HCT116 (cell line): ENCODE measurements around the gene DHRS7B. TPM values are rescaled to one million over a fixed set of nuclear protein-coding genes. Genes with fewer than 3 reads are reported as not detected.

ENCODE experiments used
- ATAC-seq: fragments of 200-7000 bp; cut with Tn5 transposase; 2 replicates; pipeline ENCODE4 v1.9.1; 2020; ENCODE audit warnings: mild to moderate bottlenecking, moderate library complexity
- BruUV-seq: library from RNA; stranded (reverse); fragments of 400-500 nt; replicated peaks from 2 replicates; lab custom pipeline; 2021; lab: Mats Ljungman, UMichigan
- CTCF ChIA-PET: fragments of 300-600 bp; sonication (Branson Sonifier 250); formaldehyde crosslinking; loops from one replicate; lab custom pipeline; 2021; ENCODE audit warnings: antibody characterized with exemption; lab: Charles Lee
- POLR2A ChIA-PET: fragments of 300-600, 350-600 bp; sonication (Branson Sonifier 250); formaldehyde crosslinking; loops from one replicate; lab custom pipeline; 2021; ENCODE audit warnings: antibody characterized with exemption; lab: Charles Lee
- RAD21 ChIA-PET, 2 experiments: fragments of 300-600 bp; sonication (Branson Sonifier 250); formaldehyde crosslinking; loops; one replicate each; lab custom pipeline; 2023; ENCODE audit warnings: low total read pairs in 2 of 2; ENCODE audit not compliant: uncharacterized antibody in 2 of 2, unreplicated experiment in 2 of 2, low non-redundant PET in 1 of 2; lab: Charles Lee
- DNase-seq: peaks from one replicate; pipeline ENCODE4 v3.0.0-alpha.2; 2010; ENCODE audit warnings: low read depth, low spot score
- H2AFZ ChIP-seq: fragments of 200-600 bp; shearing (Covaris generic), sonication (generic); 2 replicates; pipeline ENCODE4 v1.6.1; 2017; ENCODE audit warnings: low read depth, mixed run types, mixed read lengths, antibody characterized with exemption, low read length; ENCODE audit not compliant: poor library complexity, severe bottlenecking
- H3K27ac ChIP-seq: 2 replicates; pipeline ENCODE4 v1.5.1; 2012; ENCODE audit warnings: low read depth, low read length
- H3K27me3 ChIP-seq: fragments of 200-600 bp; sonication (generic); 2 replicates; pipeline ENCODE4 v1.6.1; 2016; ENCODE audit warnings: mixed run types, low read length, mixed read lengths; ENCODE audit not compliant: insufficient read depth
- H3K36me3 ChIP-seq, 2 experiments: fragments of 200-500 bp in 1 of 2; fragments of 200-600 bp in 1 of 2; sonication (Bioruptor generic) in 1 of 2; sonication (generic) in 1 of 2; 2 replicates each; pipeline versions ENCODE4 v1.5.1 to v1.6.1; 2014 to 2016; ENCODE audit warnings: low read length in 2 of 2, inconsistent platforms in 1 of 2, mixed read lengths in 1 of 2, mixed run types in 1 of 2; ENCODE audit not compliant: insufficient read depth in 2 of 2, control insufficient read depth in 1 of 2
- H3K4me1 ChIP-seq, 2 experiments: fragments of 200-600 bp in 1 of 2; sonication (generic) in 1 of 2; 2 replicates each; pipeline versions ENCODE4 v1.5.1 to v1.6.1; 2012 to 2017; ENCODE audit warnings: low read length in 2 of 2, inconsistent platforms in 1 of 2, mild to moderate bottlenecking in 1 of 2, mixed read lengths in 1 of 2, mixed run types in 1 of 2, moderate library complexity in 1 of 2; ENCODE audit not compliant: insufficient read depth in 2 of 2, control insufficient read depth in 1 of 2
- H3K4me2 ChIP-seq: fragments of 200-600 bp; sonication (generic); 2 replicates; pipeline ENCODE4 v1.6.1; 2017; ENCODE audit warnings: mixed run types, low read length, mixed read lengths
- H3K4me3 ChIP-seq, 2 experiments: fragments of 200-600 bp in 1 of 2; sonication (generic) in 1 of 2; replicated peaks in 1 of 2; 2 replicates each; pipeline ENCODE4 v1.5.1; 2011 to 2016; ENCODE audit warnings: low read length in 2 of 2, control low read depth in 1 of 2, low read depth in 1 of 2, mild to moderate bottlenecking in 1 of 2, mixed read lengths in 1 of 2, mixed run types in 1 of 2
- H3K79me2 ChIP-seq: fragments of 200-600 bp; sonication (generic); 2 replicates; pipeline ENCODE4 v1.6.1; 2017; ENCODE audit warnings: mild to moderate bottlenecking, mixed run types, low read length, moderate library complexity, mixed read lengths; ENCODE audit not compliant: insufficient read depth
- H3K9ac ChIP-seq: fragments of 200-600 bp; sonication (generic); 2 replicates; pipeline ENCODE4 v1.6.1; 2016; ENCODE audit warnings: low read length, mixed read lengths
- H3K9me2 ChIP-seq: fragments of 200-600 bp; sonication (generic), shearing (Covaris generic); 2 replicates; pipeline ENCODE4 v1.6.1; 2017; ENCODE audit warnings: mixed run types, mild to moderate bottlenecking, moderate library complexity; ENCODE audit not compliant: insufficient read depth
- H3K9me3 ChIP-seq, 2 experiments: fragments of 200-500 bp in 1 of 2; fragments of 200-600 bp in 1 of 2; sonication (Bioruptor generic) in 1 of 2; sonication (generic) in 1 of 2; 2 replicates each; pipeline ENCODE4 v1.6.1; 2014 to 2017; ENCODE audit warnings: low read length in 2 of 2, mixed read lengths in 2 of 2, inconsistent platforms in 1 of 2, low read depth in 1 of 2, mild to moderate bottlenecking in 1 of 2, mixed run types in 1 of 2, moderate library complexity in 1 of 2; ENCODE audit not compliant: control insufficient read depth in 1 of 2, insufficient read depth in 1 of 2
- H4K20me1 ChIP-seq: fragments of 200-600 bp; sonication (generic), shearing (Covaris generic); 2 replicates; pipeline ENCODE4 v1.6.1; 2017; ENCODE audit warnings: mixed run types, mild to moderate bottlenecking, moderate library complexity; ENCODE audit not compliant: insufficient read depth
- CEBPB ChIP-seq: IDR thresholded peaks from 2 replicates; pipeline ENCODE4 v1.6.1; 2012; ENCODE audit warnings: low read depth
- EGR1 ChIP-seq: IDR thresholded peaks from 2 replicates; pipeline ENCODE4 v1.6.1; 2012; ENCODE audit warnings: low read depth
- ELF1 ChIP-seq: IDR thresholded peaks from 2 replicates; pipeline ENCODE4 v1.6.1; 2012; ENCODE audit warnings: low read depth, borderline replicate concordance
- EZH2 ChIP-seq: fragments of 200-600 bp; sonication (generic); IDR thresholded peaks from 2 replicates; pipeline ENCODE4 v1.6.1; 2017; ENCODE audit warnings: antibody characterized with exemption, mixed run types
- EZH2phosphoT487 ChIP-seq: fragments of 200-600 bp; IDR thresholded peaks from 2 replicates; pipeline ENCODE4 v1.6.1; 2018; ENCODE audit warnings: antibody characterized with exemption, borderline replicate concordance
- JUND ChIP-seq: IDR thresholded peaks from 2 replicates; pipeline ENCODE4 v1.6.1; 2012
- POLR2A ChIP-seq: IDR thresholded peaks from 2 replicates; pipeline ENCODE4 v1.7.0; 2011; ENCODE audit warnings: borderline replicate concordance; ENCODE audit not compliant: insufficient read depth, insufficient read length; ENCODE audit errors: extremely low read depth
- REST ChIP-seq: IDR thresholded peaks from 2 replicates; pipeline ENCODE4 v1.6.1; 2012; ENCODE audit warnings: low read depth
- SP1 ChIP-seq: IDR thresholded peaks from 2 replicates; pipeline ENCODE4 v1.6.1; 2012; ENCODE audit warnings: low read depth
- SRF ChIP-seq: IDR thresholded peaks from 2 replicates; pipeline ENCODE4 v1.6.1; 2012; ENCODE audit warnings: low read depth
- YY1 ChIP-seq: IDR thresholded peaks from 2 replicates; pipeline ENCODE4 v1.6.1; 2011; ENCODE audit warnings: low read length, low read depth, moderate library complexity, mild to moderate bottlenecking; ENCODE audit not compliant: insufficient replicate concordance; ENCODE audit errors: extremely low read depth
- ZBTB33 ChIP-seq: IDR thresholded peaks from 2 replicates; pipeline ENCODE4 v1.6.1; 2011; ENCODE audit warnings: mild to moderate bottlenecking, low read length, moderate library complexity; ENCODE audit not compliant: insufficient replicate concordance; ENCODE audit errors: extremely low read depth
- intact Hi-C: fragments of 100-400 bp; cut with micrococcal nuclease; formaldehyde crosslinking; loops from 2 replicates; pipeline ENCODE4 v1.10.0; 2022
- total RNA-seq: library from RNA; stranded (reverse); gene quantifications from one replicate; pipeline ENCODE4 v1.2.1, GENCODE V29; 2021; ENCODE audit not compliant: unreplicated experiment
- TF ChIP-seq, protein P1 (sequence below): IDR thresholded peaks from 2 replicates; pipeline ENCODE4 v1.6.1; 2012

DHRS7B gene
- total RNA-seq, 1 experiment from 2014 or later: 19.6 TPM

- Histone ChIP-seq H3K4me3 (no peak overlapping the region), H2AFZ (no peak overlapping the region), H3K9me2 (no peaks in the 10 kb centered on the region), H3K36me3 (no peaks in the 10 kb centered on the region), H3K27ac (no peak overlapping the region), H3K9ac (no peak overlapping the region), H3K4me2 (no peak overlapping the region), H3K4me1 (no peaks in the 10 kb centered on the region), H4K20me1 (0 out of 2 replicates have a peak, but pooled peaks cover 3% of the 10 kb centered on the region), H3K27me3 (no peaks in the 10 kb centered on the region), H3K79me2 (peaks cover 4% of the 10 kb centered on the region; the same call in 1 of the 2 replicates), H3K9me3 (no peaks in the 10 kb centered on the region)
- ChIA-PET CTCF (no interaction called here), RAD21 (no interaction called here), POLR2A (no interaction called here)
- ATAC-seq (no peak), DNase-seq (no peak)
- BruUV-seq: no TSS peak
- TF ChIP-seq YY1 (no peak), REST (no peak), EZH2 (no peak), SP1 (no peak), EGR1 (no peak), ZBTB33 (no peak), CEBPB (no peak), POLR2A (no peak), EZH2phosphoT487 (no peak), ELF1 (no peak), JUND (no peak), SRF (no peak)
- TF ChIP-seq, protein P1, sequence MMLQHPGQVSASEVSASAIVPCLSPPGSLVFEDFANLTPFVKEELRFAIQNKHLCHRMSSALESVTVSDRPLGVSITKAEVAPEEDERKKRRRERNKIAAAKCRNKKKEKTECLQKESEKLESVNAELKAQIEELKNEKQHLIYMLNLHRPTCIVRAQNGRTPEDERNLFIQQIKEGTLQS: no peak
- intact Hi-C loops: no loop called here
These were observed 39.9 kb downstream of the DHRS7B start for GRCh38 chr17:21166595-21167210.
